H9 (cell line): ENCODE data around the gene CYBA. TPM values are rescaled to one million over a fixed set of nuclear protein-coding genes. Genes with fewer than 3 reads are reported as not detected.

Source experiments
- DNase-seq: peaks from one replicate; pipeline ENCODE4 v3.0.0-alpha.2; 2017
- H2AFZ ChIP-seq: one replicate; pipeline ENCODE4 v1.6.1; 2013; ENCODE audit warnings: mild to moderate bottlenecking, low read length, control low read depth, moderate library complexity
- H2AK5ac ChIP-seq: 2 replicates; pipeline ENCODE4 v1.6.1; 2013; ENCODE audit warnings: low read length, control low read depth, mixed read lengths; ENCODE audit not compliant: insufficient read length
- H2BK120ac ChIP-seq: one replicate; pipeline ENCODE4 v1.6.1; 2013; ENCODE audit warnings: low read depth, mild to moderate bottlenecking, low read length, control low read depth, inconsistent platforms; ENCODE audit not compliant: poor library complexity, severe bottlenecking
- H2BK12ac ChIP-seq: 2 replicates; pipeline ENCODE4 v1.6.1; 2013; ENCODE audit warnings: low read length, control low read depth, mixed read lengths, low read depth; ENCODE audit not compliant: insufficient read length
- H2BK15ac ChIP-seq: 2 replicates; pipeline ENCODE4 v1.6.1; 2013; ENCODE audit warnings: low read depth, low read length, control low read depth
- H2BK20ac ChIP-seq: one replicate; pipeline ENCODE4 v1.6.1; 2013; ENCODE audit warnings: low read depth, mild to moderate bottlenecking, low read length, control low read depth, inconsistent platforms; ENCODE audit not compliant: poor library complexity, severe bottlenecking
- H2BK5ac ChIP-seq: 2 replicates; pipeline ENCODE4 v1.6.1; 2013; ENCODE audit warnings: low read length, control low read depth, mixed read lengths; ENCODE audit not compliant: insufficient read length
- H3K14ac ChIP-seq: 2 replicates; pipeline ENCODE4 v1.6.1; 2013; ENCODE audit warnings: low read length, control low read depth; ENCODE audit not compliant: insufficient read depth
- H3K18ac ChIP-seq: 2 replicates; pipeline ENCODE4 v1.6.1; 2013; ENCODE audit warnings: low read depth, mild to moderate bottlenecking, mixed read lengths, low read length, control low read depth; ENCODE audit not compliant: insufficient read length
- H3K23ac ChIP-seq: 2 replicates; pipeline ENCODE4 v1.6.1; 2013; ENCODE audit warnings: low read length, control low read depth, mixed read lengths, low read depth; ENCODE audit not compliant: insufficient read length
- H3K23me2 ChIP-seq: 2 replicates; pipeline ENCODE4 v1.6.1; 2013; ENCODE audit warnings: low read depth, mild to moderate bottlenecking, mixed read lengths, low read length, control low read depth; ENCODE audit not compliant: insufficient read length, poor library complexity, severe bottlenecking
- H3K27ac ChIP-seq: 2 replicates; pipeline ENCODE4 v1.5.1; 2013; ENCODE audit warnings: low read length, control low read depth, mixed read lengths, low read depth; ENCODE audit not compliant: insufficient read length
- H3K27me3 ChIP-seq: 2 replicates; pipeline ENCODE4 v1.6.1; 2013; ENCODE audit warnings: low read length, control low read depth, inconsistent platforms; ENCODE audit not compliant: insufficient read depth
- H3K4ac ChIP-seq: 2 replicates; pipeline ENCODE4 v1.6.1; 2013; ENCODE audit warnings: low read depth, mild to moderate bottlenecking, control low read depth, inconsistent platforms, low read length, moderate library complexity
- H3K4me1 ChIP-seq: 2 replicates; pipeline ENCODE4 v1.6.1; 2013; ENCODE audit warnings: low read length, control low read depth, inconsistent platforms; ENCODE audit not compliant: insufficient read depth
- H3K4me2 ChIP-seq: 2 replicates; pipeline ENCODE4 v1.6.1; 2013; ENCODE audit warnings: low read length, control low read depth, mixed read lengths; ENCODE audit not compliant: insufficient read length, insufficient read depth
- H3K56ac ChIP-seq: 2 replicates; pipeline ENCODE4 v1.6.1; 2013; ENCODE audit warnings: low read depth, mild to moderate bottlenecking, mixed read lengths, low read length, control low read depth; ENCODE audit not compliant: insufficient read length
- H3K79me1 ChIP-seq: 2 replicates; pipeline ENCODE4 v1.6.1; 2013; ENCODE audit warnings: low read depth, mild to moderate bottlenecking, moderate library complexity, low read length, control low read depth, inconsistent platforms; ENCODE audit not compliant: insufficient read depth, poor library complexity, severe bottlenecking
- H3K79me2 ChIP-seq: 2 replicates; pipeline ENCODE4 v1.6.1; 2013; ENCODE audit warnings: low read length, control low read depth, inconsistent platforms; ENCODE audit not compliant: insufficient read depth
- H3K9ac ChIP-seq: 2 replicates; pipeline ENCODE4 v1.6.1; 2013; ENCODE audit warnings: low read length, control low read depth, mixed read lengths; ENCODE audit not compliant: insufficient read length; ENCODE audit errors: extremely low read depth
- H3K9me3 ChIP-seq: one replicate; pipeline ENCODE4 v1.6.1; 2013; ENCODE audit warnings: low read depth, low read length, inconsistent platforms; ENCODE audit not compliant: control insufficient read depth
- H3T11ph ChIP-seq: one replicate; pipeline ENCODE4 v1.6.1; 2013; ENCODE audit warnings: mild to moderate bottlenecking, low read length, control low read depth, inconsistent platforms
- H4K20me1 ChIP-seq: one replicate; pipeline ENCODE4 v1.6.1; 2013; ENCODE audit not compliant: control insufficient read depth, insufficient read length, insufficient read depth
- H4K5ac ChIP-seq: 2 replicates; pipeline ENCODE4 v1.6.1; 2013; ENCODE audit warnings: low read depth, mild to moderate bottlenecking, mixed read lengths, low read length, control low read depth; ENCODE audit not compliant: insufficient read length
- H4K8ac ChIP-seq: replicated peaks from 2 replicates; pipeline ENCODE4 v1.6.1; 2013; ENCODE audit warnings: low read length, control low read depth, mixed read lengths, low read depth; ENCODE audit not compliant: insufficient read length
- H4K91ac ChIP-seq: 2 replicates; pipeline ENCODE4 v1.6.1; 2013; ENCODE audit warnings: low read depth, mild to moderate bottlenecking, moderate library complexity, mixed read lengths, low read length, control low read depth; ENCODE audit not compliant: insufficient read length
- H3K27ac Mint-ChIP-seq, 3 experiments: 2 replicates in 2 of 3; 3 replicates in 1 of 3; pipeline ENCODE4 v1.8.0; 2020 to 2021; ENCODE audit warnings: mixed read lengths in 3 of 3, mild to moderate bottlenecking in 1 of 3, moderate library complexity in 1 of 3
- H3K27me3 Mint-ChIP-seq: 2 replicates; pipeline ENCODE4 v1.8.0; 2021; ENCODE audit warnings: low read depth, mild to moderate bottlenecking, moderate library complexity, mixed read lengths
- H3K36me3 Mint-ChIP-seq, 3 experiments: 2 replicates in 2 of 3; 3 replicates in 1 of 3; pipeline ENCODE4 v1.8.0; 2020 to 2021; ENCODE audit warnings: low read depth in 3 of 3, mixed read lengths in 3 of 3; ENCODE audit not compliant: insufficient read depth in 1 of 3
- H3K4me1 Mint-ChIP-seq, 2 experiments: 2 replicates each; pipeline ENCODE4 v1.8.0; 2020; ENCODE audit warnings: mixed read lengths in 2 of 2
- H3K4me3 Mint-ChIP-seq, 2 experiments: 2 replicates in 1 of 2; 3 replicates in 1 of 2; pipeline ENCODE4 v1.8.0; 2020 to 2021; ENCODE audit warnings: mild to moderate bottlenecking in 2 of 2, mixed read lengths in 2 of 2, moderate library complexity in 1 of 2
- H3K9me3 Mint-ChIP-seq, 2 experiments: 2 replicates in 1 of 2; 3 replicates in 1 of 2; pipeline ENCODE4 v1.8.0; 2020; ENCODE audit warnings: mild to moderate bottlenecking in 2 of 2, mixed read lengths in 2 of 2, moderate library complexity in 1 of 2
- WGBS: extraction: QIAGEN DNeasy Blood & Tissue Kit; methylation state at CpG from one replicate; pipeline ENCODE4 v1.1.7; 2013; ENCODE audit warnings: missing lambda C conversion rate, low lambda C conversion rate, mixed read lengths; ENCODE audit not compliant: insufficient read length; ENCODE audit errors: extremely low coverage; 5-methylcytosine and 5-hydroxymethylcytosine counted together
- total RNA-seq: library from RNA; stranded (reverse); gene quantifications from 2 replicates; pipeline ENCODE4 v1.2.1, GENCODE V29; 2021
- TF ChIP-seq, protein P1 (sequence below): fragments of 200-600 bp; sonication (generic); conservative IDR thresholded peaks from 3 replicates; pipeline ENCODE4 v1.8.0; 2021; ENCODE audit warnings: antibody characterized with exemption, mild to moderate bottlenecking

Gene CYBA
- total RNA-seq, 1 experiment from 2014 or later, result 153 TPM

DNA sequence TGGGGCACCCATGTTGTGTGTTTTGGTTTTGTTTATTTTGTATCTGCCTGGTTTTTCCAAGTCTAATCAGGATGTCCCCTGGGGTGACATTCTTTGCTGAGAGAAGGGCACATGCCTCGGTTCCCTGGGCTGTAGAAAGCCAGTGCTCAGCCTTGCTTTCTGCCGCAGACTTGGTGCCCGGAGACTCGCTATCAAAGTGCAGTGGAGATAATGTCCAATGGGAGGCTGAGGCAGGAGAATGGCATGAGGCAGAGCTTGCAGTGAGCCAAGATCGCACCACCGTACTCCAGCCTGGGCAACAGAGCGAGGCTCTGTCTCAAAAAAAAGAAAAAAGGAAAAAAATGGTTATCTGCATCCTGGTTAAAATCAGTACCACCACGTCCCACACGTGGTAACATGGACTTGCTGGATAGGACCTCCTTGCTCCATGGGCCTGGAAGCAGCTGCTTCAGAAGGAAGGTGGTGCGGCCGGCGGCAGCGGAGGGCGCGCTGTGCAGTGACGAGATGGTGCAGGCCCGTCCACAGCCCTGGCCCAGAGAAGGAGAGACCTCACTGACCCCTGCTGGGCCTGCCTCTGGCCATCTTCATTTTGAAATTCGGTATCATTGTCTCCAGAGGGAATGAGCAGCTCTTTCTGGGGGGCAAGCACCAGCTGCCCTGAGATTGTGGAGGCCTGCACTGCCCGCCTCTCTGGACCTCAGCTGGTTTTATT lies 31.7 kb downstream of the CYBA start:
- H3K36me3 Mint-ChIP-seq, result peaks cover 18 to 55% (median 44%) of the 10 kb centered on the region in 3 experiments
- Histone ChIP-seq H3K23me2 (no peaks in the 10 kb centered on the region), H2AK5ac (no peak overlapping the region), H3K4me2 (no peak overlapping the region), H3K9me3 (no peaks in the 10 kb centered on the region), H4K91ac (no peak overlapping the region), H3K79me2 (no peaks in the 10 kb centered on the region; the same call in 1 of the 2 replicates), H3K9ac (no peak overlapping the region), H3K79me1 (no peaks in the 10 kb centered on the region), H2BK5ac (no peak overlapping the region), H3K56ac (no peak overlapping the region), H2BK12ac (no peak overlapping the region), H3T11ph (no peak overlapping the region), H3K18ac (no peak overlapping the region), H3K14ac (no peak overlapping the region), H2AFZ (no peak overlapping the region), H4K20me1 (no peaks in the 10 kb centered on the region), H4K5ac (no peak overlapping the region), H3K27ac (no peak overlapping the region), H3K4me1 (no peaks in the 10 kb centered on the region), H3K23ac (no peak overlapping the region), H4K8ac (no peak overlapping the region), H2BK120ac (no peak overlapping the region), H3K27me3 (no peaks in the 10 kb centered on the region), H3K4ac (no peak overlapping the region), H2BK20ac (no peak overlapping the region), H2BK15ac (no peak overlapping the region)
- peak overlapping the region; percentile 72 to 92 (median 72); a peak in 4 of 7 replicates for H3K27ac Mint-ChIP-seq
- no peak for DNase-seq
- H3K27me3 Mint-ChIP-seq, result no peaks in the 10 kb centered on the region
- TF ChIP-seq, protein P1, sequence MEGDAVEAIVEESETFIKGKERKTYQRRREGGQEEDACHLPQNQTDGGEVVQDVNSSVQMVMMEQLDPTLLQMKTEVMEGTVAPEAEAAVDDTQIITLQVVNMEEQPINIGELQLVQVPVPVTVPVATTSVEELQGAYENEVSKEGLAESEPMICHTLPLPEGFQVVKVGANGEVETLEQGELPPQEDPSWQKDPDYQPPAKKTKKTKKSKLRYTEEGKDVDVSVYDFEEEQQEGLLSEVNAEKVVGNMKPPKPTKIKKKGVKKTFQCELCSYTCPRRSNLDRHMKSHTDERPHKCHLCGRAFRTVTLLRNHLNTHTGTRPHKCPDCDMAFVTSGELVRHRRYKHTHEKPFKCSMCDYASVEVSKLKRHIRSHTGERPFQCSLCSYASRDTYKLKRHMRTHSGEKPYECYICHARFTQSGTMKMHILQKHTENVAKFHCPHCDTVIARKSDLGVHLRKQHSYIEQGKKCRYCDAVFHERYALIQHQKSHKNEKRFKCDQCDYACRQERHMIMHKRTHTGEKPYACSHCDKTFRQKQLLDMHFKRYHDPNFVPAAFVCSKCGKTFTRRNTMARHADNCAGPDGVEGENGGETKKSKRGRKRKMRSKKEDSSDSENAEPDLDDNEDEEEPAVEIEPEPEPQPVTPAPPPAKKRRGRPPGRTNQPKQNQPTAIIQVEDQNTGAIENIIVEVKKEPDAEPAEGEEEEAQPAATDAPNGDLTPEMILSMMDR, result no peak
- no CpG with 5 or more reads among the region's 19 CpGs for WGBS
- peak overlapping the region in 1 of 2 experiments; percentile 53; a peak in 1 of 5 replicates for H3K4me3 Mint-ChIP-seq
- no peaks in the 10 kb centered on the region; a peak in 1 of 5 replicates for H3K9me3 Mint-ChIP-seq
- peaks cover 6 to 26% of the 10 kb centered on the region in 2 experiments for H3K4me1 Mint-ChIP-seq
